Kidney (tissue), 14 donors: Measurements from ENCODE around the gene EMC1. TPM values are rescaled to one million over a fixed set of nuclear protein-coding genes. Genes with fewer than 3 reads are reported as not detected.

ENCODE experiments used
- DNase-seq, 5 donors: peaks; one replicate each; pipeline ENCODE4 v3.0.0-alpha.2; 2013 to 2020
- FAIRE-seq: peaks from 2 replicates; lab custom pipeline; 2012; peaks lifted over from hg19 to GRCh38; lab: Jason Lieb, UNC
- H3K27ac ChIP-seq, 2 donors: one replicate each; pipeline ENCODE4 v1.7.0; 2013; ENCODE audit warnings: low read depth in 2 of 2, low read length in 2 of 2, inconsistent platforms in 1 of 2
- H3K27me3 ChIP-seq: one replicate; pipeline ENCODE4 v1.7.1; 2013; ENCODE audit warnings: low read length, inconsistent platforms; ENCODE audit not compliant: control insufficient read depth, insufficient read depth
- H3K36me3 ChIP-seq, 3 donors: one replicate each; pipeline versions ENCODE4 v1.7.0 to v1.7.1; 2013; ENCODE audit warnings: low read length in 3 of 3, control low read depth in 1 of 3, inconsistent platforms in 1 of 3; ENCODE audit not compliant: insufficient read depth in 3 of 3, control insufficient read depth in 2 of 3
- H3K4me1 ChIP-seq, 3 donors: one replicate each; pipeline versions ENCODE4 v1.7.0 to v1.7.1; 2013; ENCODE audit warnings: low read length in 3 of 3, inconsistent platforms in 1 of 3, low read depth in 1 of 3; ENCODE audit not compliant: control insufficient read depth in 2 of 3, insufficient read depth in 2 of 3
- H3K4me3 ChIP-seq, 3 donors: one replicate each; pipeline versions ENCODE4 v1.7.0 to v1.8.1; 2013; ENCODE audit warnings: low read length in 3 of 3, control low read depth in 1 of 3, inconsistent platforms in 1 of 3
- H3K9ac ChIP-seq, 3 donors: one replicate each; pipeline versions ENCODE4 v1.7.0 to v1.7.1; 2013; ENCODE audit warnings: low read length in 3 of 3, control low read depth in 1 of 3, inconsistent platforms in 1 of 3
- H3K9me3 ChIP-seq, 3 donors: one replicate each; pipeline versions ENCODE4 v1.7.0 to v1.7.1; 2013; ENCODE audit warnings: low read length in 3 of 3, control low read depth in 1 of 3, inconsistent platforms in 1 of 3; ENCODE audit not compliant: control insufficient read depth in 2 of 3, insufficient read depth in 1 of 3
- CTCF ChIP-seq: IDR thresholded peaks from 3 replicates; pipeline ENCODE4 v1.5.1; 2012; ENCODE audit warnings: mild to moderate bottlenecking, moderate library complexity, borderline replicate concordance; ENCODE audit not compliant: insufficient read depth; ENCODE audit errors: extremely low read depth
- intact Hi-C: fragments of 100-400 bp; cut with DNase I; formaldehyde crosslinking; loops from one replicate; pipeline ENCODE4 v1.11.1; 2022
- polyA plus RNA-seq: library from polyadenylated mRNA; stranded (reverse); fragments of 350-450 nt; fragmentation: Illumina TruSeq; extraction: RNeasy Lipid Tissue Mini Kit (QIAGEN cat#74804); gene quantifications from one replicate; pipeline ENCODE4 v1.2.3, GENCODE V29; 2014; ENCODE audit warnings: low read depth, low replicate concordance; ENCODE audit not compliant: insufficient read depth
- total RNA-seq: library from RNA; stranded (reverse); fragmentation: NEBNext Ultra II Directional; extraction: Animal tissue kit (Norgen Biotek cat#: 25700); gene quantifications from one replicate; pipeline ENCODE4 v1.2.1, GENCODE V29; 2021
- donor health status: control.
- donor health status: control.
- donor health status: control.
- donor health status: control.
- donor health status: control.
- donor health status: DM: yes; HTN: yes; CAD: no.
- donor health status: Normal renal cell carcinoma (clear cell type).

The EMC1 gene
- total and polyA plus RNA-seq, 2 donors from 2014 or later: 14.7 to 42.0 TPM

- no peak for DNase-seq
- Histone ChIP-seq H3K36me3 (peaks cover 0 to 4% (median 0%) of the 10 kb centered on the region in 3 donors), H3K27me3 (no peaks in the 10 kb centered on the region), H3K4me1 (peaks cover 0 to 4% (median 3%) of the 10 kb centered on the region in 3 donors), H3K27ac (no peak overlapping the region), H3K4me3 (no peak overlapping the region), H3K9ac (no peak overlapping the region), H3K9me3 (no peaks in the 10 kb centered on the region)
- no peak for FAIRE-seq
- TF ChIP-seq CTCF: no peak
- intact Hi-C loops: no loop called here
Measured at GRCh38 chr1:19268445-19268844, 17.1 kb upstream of the EMC1 start.

- H3K9me3 ChIP-seq: no peaks in the 10 kb centered on the region
- no peaks in the 10 kb centered on the region for H3K4me1 ChIP-seq
- intact Hi-C loops: no loop called here
- no peak overlapping the region for H3K4me3 ChIP-seq
- FAIRE-seq (no peak), DNase-seq (no peak)
- no peak overlapping the region for H3K27ac ChIP-seq
- no peak overlapping the region for H3K9ac ChIP-seq
- TF ChIP-seq CTCF: no peak
- no peaks in the 10 kb centered on the region for H3K27me3 ChIP-seq
- peaks cover 0 to 30% (median 9%) of the 10 kb centered on the region in 3 donors for H3K36me3 ChIP-seq
Measured at GRCh38 chr1:19262744-19263143, 11.4 kb upstream of the EMC1 start.

- Histone ChIP-seq H3K9me3 (no peaks in the 10 kb centered on the region), H3K4me1 (no peaks in the 10 kb centered on the region), H3K36me3 (peaks cover 0 to 33% (median 13%) of the 10 kb centered on the region in 3 donors), H3K4me3 (no peak overlapping the region), H3K27me3 (no peaks in the 10 kb centered on the region), H3K27ac (no peak overlapping the region), H3K9ac (no peak overlapping the region)
- intact Hi-C loops: no loop called here
- DNase-seq (no peak), FAIRE-seq (no peak)
- no peak for TF ChIP-seq CTCF
Measured at GRCh38 chr1:19262047-19262446, 10.7 kb upstream of the EMC1 start.
